ENCODE data around the gene BLMH. TPM values are rescaled to one million over a fixed set of nuclear protein-coding genes. Genes with fewer than 3 reads are reported as not detected.

BLMH gene
- total RNA-seq, 1 donor from 2014 or later = 13.8 TPM

DNA sequence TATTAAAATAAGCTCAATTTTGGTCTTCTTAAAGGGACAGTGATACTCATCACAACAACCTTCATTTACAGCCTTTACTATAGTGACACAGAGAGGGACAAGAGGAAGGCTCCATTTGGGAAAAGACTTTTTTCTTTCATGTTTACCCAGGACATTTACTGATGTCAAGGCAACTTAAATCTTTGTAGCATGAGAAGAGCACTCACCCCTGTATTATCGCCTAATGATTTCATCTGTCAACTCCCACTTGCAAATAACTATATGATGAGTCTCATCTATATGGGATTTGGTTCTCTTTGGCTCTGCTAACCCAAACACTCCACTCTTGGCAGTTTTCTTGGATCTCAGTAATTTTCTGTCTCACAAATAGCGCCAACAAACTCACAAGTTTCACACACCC, 24.1 kb downstream of the BLMH start:
- ATAC-seq = no peak
- no peak for DNase-seq (ENCODE audit: missing footprints)
- intact Hi-C loops (cut with DNase I) = no loop called here

DNA sequence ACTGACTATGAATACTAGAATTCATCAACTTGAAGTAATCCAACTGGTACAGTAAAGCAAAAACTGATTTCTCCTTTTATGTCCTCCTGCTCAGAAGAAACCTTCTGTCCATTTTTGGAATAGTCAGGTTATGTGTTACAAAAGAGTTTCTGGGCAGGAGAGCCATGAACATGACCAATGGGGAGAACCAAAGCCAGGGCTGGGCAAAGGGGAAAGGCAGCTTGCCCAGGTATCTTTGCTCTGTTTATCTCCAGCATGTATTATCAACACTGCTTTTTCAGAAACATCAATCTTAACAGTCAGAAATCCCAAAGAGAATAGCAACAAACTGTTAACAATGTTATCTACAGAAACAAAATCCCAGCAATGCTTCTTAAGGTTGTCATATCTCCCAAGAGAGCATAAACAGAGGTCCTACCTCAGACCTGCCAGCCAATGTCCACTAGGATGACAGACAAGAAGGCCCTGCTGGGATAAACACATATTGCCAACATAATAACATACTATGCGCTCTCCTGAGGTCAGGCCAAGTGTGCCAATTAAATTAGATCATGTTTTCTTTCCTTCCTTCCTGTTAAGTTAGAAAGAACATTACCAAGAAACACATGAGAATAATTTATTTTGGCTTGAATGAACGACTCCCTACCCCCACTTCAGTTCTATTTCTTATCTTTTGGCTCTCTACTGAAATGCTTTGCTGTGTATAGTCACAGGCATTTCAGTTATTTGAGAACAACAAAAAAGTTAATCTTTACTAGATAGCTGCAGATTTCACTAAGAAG, 28.0 kb downstream of the BLMH start:
- intact Hi-C loops (cut with DNase I) = no loop called here
- ATAC-seq = peak; percentile 75
- DNase-seq (ENCODE audit: missing footprints) = no peak

DNA sequence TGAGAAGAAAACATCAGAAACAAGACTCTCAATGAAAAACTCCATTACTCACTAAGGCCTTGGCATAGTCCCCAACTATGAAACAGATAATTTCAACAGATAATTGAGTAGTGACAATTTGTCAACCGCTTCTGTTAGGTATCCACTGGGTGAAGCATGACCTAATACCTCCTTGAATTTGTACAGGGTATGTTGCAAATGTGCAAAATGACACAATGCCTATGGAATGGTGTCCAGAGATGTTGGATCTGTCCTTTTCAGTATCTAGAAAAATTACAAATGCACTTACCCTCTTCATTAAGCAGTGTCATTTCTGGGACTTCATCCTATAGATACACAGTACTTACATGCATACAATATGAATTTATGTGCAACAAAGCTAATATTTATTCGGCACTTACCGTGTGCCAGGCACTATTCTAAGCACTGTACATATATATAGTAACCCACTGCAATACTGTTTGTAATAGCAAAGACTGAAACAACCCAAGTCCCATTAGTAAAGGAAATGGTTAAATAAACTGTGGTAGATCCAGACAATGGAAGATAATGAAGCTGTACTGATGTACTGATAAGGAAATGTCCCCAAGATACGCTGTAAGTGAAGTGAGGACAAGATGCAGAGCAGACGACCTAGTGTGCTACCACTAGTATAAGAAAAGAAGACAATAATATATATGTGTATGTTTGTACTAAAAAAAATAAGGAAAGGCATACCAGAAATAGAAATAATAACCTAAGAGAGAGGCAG, 34.8 kb downstream of the BLMH start:
- no peak for ATAC-seq
- intact Hi-C loops (cut with DNase I) = no loop called here
- no peak for DNase-seq (ENCODE audit: missing footprints)

DNA sequence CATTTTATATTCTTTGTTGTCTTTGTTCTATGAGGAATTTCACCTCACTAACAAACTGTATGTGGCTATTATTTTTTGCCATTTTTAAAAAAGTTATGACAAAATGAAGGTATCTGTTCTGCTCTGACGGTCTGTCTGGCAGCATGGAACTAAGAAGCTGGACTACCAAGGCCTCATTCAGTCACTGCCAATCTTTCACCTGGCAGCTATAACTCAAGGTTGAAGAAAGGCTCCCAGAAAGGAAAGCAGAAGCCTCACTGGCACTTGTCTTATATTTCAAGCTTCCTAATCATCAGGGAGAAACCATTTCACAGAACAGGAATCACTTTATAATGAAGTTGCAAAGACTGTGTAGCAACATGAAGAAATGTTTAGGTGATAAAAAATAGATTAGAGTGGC, 37.6 kb downstream of the BLMH start:
- intact Hi-C loops (cut with DNase I) = no loop called here
- ATAC-seq = no peak

DNA sequence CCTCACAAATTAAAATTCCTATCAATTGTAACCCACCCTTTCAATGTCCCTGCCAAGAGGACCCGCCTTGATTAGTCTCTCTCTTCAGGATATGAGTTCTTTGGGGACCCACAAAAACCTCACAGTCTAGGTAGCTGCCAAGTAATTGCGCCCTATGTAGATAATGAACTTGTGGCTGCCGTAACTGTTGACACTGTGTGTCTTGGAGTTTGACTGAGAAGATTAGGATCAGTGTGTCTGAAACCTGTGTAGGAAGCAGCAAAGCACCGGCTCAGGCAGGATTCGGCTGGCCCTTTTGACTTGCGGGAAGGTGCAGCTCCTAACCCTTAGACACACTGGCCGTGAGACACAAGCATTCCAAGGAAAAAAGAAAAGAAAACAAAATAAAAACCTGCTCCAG, 38.4 kb downstream of the BLMH start:
- ATAC-seq (peak; percentile 14), DNase-seq (ENCODE audit: missing footprints) (no peak)
- intact Hi-C loops (cut with DNase I) = no loop called here

More for the DNA sequence above, 37.6 kb downstream of the BLMH start:
- no peak for DNase-seq (ENCODE audit: missing footprints)

DNA sequence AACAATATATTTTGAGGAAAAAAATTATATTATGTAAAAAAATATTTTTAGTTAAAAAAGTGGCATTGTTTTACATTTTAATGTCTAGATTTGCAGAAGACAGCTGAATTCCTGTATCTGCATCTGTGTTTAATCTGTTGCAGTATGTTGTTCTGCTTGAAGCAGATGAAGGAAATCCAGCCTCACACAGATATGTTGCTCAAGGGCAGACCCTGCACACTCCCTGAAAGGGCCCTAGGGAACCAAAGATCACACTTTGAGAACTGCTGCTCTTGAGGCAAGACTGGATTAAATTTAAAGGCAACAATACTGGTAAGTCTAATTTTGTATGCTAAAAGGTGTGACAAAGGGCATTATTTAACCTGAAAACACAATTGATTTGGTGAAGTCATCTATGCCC, 39.8 kb downstream of the BLMH start:
- intact Hi-C loops (cut with DNase I) = no loop called here
- DNase-seq (ENCODE audit: missing footprints) = no peak
- ATAC-seq = no peak

DNA sequence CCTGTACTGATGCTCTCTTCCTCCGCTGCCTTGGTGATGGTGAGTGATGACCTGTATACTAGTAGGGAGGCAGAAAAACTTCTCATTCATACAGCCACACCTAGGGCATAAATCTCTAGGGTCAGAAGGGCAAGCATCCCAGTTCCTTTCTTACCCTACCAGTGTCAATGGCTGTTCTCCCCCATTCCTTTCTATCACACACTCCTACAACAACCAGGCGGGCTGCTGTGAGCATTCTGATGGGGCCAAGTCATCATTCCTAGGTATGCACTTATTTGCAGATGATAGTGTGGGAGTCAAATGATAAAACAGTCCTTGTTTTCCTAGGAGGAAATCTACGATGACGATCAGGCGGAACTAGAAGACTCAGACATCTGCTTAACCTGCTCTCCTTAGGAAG, 42.3 kb downstream of the BLMH start:
- ATAC-seq = no peak
- no peak for DNase-seq (ENCODE audit: missing footprints)
- intact Hi-C loops (cut with DNase I) = no loop called here

DNA sequence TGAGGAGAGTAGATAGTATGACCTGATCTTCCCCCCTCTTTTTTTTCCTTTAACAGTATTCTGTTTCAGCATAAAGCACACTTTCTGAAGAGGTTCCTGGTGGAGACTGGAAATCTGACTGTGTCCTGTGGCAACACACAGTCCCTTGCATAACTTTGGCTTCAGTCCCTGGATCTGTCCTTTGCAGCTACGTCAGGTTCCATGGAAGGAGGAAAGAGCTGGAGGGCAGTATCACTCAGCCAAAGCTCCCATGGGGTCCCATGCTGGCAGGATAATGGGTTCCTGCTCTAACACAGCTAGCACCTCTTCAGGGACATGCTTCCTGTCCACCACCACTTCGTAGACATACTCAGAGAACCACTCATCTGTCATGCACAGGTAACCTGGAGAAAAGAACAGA, 43.0 kb downstream of the BLMH start:
- intact Hi-C loops (cut with DNase I) = no loop called here
- peak; percentile 84 for ATAC-seq
- no peak for DNase-seq (ENCODE audit: missing footprints)

DNA sequence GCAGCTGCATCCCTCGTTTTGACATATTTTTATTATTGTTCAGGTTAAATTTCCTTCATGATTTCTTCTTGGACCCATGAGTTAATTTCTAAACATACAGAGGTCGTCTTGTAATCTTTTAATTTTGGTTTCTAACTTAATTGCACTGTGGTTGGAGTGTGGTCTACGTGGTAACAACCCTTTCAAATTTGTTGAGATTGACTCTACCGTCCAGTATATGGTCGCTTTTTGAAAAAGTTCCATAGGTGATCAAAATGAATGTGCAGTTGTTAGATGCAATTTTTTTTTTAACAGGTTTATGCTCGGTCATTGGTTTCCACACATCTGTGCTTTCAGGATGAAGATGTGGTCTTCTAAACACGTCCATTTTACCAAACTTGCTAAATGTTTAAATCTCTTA, 45.3 kb downstream of the BLMH start:
- no peak for ATAC-seq
- DNase-seq (ENCODE audit: missing footprints) = no peak
- intact Hi-C loops (cut with DNase I) = no loop called here

DNA sequence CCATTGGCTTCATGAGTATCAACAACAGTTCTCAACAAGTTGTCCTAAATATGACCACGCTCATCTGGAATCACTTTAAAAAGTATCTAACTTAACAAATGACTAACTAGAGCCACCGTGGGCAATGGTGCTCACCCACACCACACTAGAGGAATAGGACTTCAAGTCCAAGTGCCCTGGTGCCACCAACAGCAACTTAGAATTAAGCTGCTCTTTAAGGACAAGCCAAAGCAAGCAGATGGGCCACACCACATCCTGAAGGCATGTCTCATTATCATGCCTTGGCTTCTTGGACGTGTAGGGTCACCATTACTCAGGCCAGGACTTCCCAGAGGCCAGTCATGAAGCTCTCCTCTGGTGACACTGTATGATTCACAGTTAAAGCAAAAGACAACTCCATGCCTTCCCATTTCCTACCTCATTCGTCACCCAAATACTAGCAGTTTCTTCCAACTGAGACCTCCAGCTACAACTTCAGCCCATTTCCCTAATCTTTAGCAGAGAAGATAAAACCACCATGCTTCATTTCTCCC, 46.8 kb downstream of the BLMH start:
- DNase-seq (ENCODE audit: missing footprints) (no peak), ATAC-seq (no peak)
- intact Hi-C loops (cut with DNase I) = no loop called here

DNA sequence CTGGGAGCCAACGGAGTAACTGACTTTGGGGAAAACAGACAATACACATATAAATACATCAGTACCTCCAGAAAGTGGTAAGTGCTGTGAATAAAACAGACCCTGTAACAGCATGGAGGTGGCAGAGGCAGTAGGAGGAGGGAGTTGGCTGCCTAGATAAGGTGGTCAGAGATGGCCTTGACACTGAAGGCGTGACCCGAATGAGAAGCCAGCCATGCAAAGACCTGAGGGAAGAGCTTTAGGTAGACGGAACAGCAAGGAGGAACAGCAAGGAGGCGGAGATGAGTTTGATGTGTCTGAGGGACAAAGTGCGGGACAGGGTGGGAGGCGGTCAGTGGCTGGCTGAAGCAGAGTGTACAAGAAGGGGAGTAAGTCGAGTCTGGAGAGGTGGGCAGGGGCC, 48.2 kb downstream of the BLMH start:
- DNase-seq (ENCODE audit: missing footprints) (no peak), ATAC-seq (no peak)
- intact Hi-C loops (cut with DNase I) = no loop called here

DNA sequence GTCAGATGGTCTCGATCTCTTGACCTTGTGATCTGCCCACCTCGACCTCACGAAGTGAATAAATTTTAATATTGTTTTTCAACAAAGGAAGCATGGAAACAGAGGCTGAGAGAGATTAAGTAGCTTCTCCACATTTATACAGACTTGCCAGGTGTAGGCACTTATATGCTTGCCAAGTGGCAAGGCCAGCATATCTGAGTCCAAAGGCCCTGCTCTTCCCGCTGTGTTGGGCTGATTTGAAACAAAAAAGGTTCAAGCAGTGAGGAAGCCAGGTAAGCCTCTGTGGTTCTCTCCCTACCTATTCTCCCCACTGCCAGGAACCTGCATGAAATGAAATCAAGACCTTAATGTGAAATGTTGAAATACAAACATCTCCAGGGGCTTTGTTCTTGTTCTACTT, 48.7 kb downstream of the BLMH start:
- no peak for DNase-seq (ENCODE audit: missing footprints)
- ATAC-seq = no peak
- intact Hi-C loops (cut with DNase I) = no loop called here

DNA sequence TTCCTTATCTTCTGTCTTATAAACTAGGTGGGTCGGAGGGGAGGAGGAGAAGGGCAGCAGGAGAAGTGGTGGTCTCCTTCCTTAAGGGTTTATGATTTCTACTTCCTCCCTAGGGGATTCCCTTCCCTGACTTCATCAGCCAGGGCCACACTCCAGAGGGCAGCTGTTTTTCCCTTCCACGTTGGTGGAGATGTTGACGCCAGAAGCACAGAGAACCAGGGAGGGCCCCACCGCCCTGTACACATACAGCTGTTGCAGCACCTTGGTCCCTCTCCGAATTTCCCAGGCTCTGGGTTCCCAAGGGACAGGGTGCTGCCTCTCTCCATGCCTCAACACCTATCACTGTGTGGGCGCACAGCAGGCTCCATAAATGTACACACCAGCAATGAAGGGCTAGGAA, 50.7 kb downstream of the BLMH start:
- intact Hi-C loops (cut with DNase I) = no loop called here
- ATAC-seq (no peak), DNase-seq (ENCODE audit: missing footprints) (no peak)

DNA sequence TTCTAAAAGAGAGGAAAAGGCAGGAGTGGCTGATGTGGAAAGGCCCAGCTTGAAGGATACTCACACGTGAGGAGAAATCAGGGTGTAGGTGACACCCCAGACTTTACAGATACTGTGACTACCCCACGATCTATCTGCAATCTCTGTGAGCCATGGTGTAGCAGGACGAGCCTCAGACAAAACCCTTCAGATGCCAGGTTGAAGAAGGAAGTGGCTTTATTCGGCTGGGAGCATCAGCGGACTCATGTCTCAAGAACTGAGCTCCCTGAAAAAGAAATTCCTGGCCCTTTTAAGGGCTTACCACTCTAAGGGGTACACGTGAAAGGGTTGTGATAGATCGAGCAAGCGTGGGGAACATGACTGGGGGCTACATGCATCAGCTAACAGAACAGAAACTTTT, 51.6 kb downstream of the BLMH start:
- intact Hi-C loops (cut with DNase I) = no loop called here
- DNase-seq (ENCODE audit: missing footprints) = no peak
- no peak for ATAC-seq

DNA sequence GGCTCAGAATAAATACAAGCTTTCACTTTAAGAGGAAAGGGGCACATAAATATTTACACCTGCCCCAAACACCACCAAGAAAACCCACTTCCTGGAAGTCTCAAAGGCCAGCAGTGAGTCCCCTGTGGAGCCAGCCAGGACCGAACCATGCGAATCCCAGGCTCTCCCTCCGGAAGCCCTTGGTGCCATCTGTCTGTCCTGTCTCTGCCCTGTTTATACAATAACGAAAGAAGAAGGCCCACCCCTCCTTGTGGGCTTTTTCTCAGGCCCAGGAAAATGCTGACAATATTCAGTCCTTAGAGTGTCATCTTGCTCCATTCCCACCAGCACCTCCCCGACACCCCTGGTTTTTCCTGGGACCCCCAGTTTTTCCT, 52.7 kb downstream of the BLMH start:
- no peak for DNase-seq (ENCODE audit: missing footprints)
- intact Hi-C loops (cut with DNase I) = loop anchor here (5.0 kb wide), 1 partner anchor 112 kb away; no protein-coding TSS in a partner anchor
- no peak for ATAC-seq

DNA sequence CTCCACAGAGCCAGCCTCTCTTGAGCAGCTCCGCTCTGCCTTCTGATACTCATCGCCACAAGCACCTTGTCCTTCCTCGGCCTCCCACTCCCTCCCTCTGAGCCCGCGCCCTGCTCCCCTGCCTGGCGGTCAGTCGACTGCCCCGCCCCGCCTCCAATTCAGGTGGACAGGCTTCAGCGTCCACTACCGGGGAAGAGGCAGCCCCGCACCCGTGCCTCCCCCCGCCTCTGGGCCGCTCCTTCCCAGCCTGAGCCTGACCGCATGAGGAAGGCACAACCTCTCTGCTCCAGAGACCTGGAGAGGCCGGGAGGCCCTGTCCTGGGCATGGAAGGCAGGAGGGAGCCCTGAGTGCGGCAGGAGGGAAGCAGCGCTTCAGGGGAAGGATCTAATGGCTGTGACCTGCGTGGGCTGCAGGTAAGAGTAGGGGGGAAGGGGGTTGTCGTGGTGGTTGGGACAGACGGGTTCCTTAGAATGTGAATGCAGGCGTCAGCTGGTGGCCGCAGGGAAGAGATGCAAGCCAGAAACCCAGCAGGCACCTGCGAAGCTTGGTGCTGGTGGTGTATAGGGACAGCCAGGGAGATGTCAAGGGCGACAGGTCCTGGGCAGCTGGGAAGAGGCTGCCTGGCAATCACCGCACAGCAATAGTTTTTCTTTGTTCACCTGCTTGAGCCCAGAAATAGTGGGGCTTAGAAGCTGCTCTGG, 53.2 kb downstream of the BLMH start:
- no peak for ATAC-seq
- DNase-seq (ENCODE audit: missing footprints) = no peak
- intact Hi-C loops (cut with DNase I) = loop anchor here (5.0 kb wide), 1 partner anchor 111 kb away; no protein-coding TSS in a partner anchor

DNA sequence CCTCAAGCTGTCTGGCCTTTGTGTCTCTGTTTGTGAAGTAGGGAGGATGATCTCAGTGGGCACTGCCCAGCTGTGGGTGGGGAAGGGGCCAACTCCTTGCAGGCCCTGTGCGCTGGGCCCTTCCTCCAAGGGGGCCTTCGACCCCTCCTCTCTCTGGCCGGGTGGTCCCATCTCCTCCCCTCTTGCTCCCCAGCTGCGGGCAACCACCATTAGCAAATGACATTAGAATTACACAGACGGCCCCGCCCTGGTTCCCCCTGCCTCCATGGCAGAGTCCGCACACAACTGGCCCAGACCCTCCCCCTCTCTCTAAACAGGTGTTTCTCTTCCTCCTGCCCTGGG, 53.8 kb downstream of the BLMH start:
- DNase-seq (ENCODE audit: missing footprints) = no peak
- intact Hi-C loops (cut with DNase I) = loop anchor here (5.0 kb wide), 1 partner anchor 111 kb away; no protein-coding TSS in a partner anchor
- no peak for ATAC-seq

DNA sequence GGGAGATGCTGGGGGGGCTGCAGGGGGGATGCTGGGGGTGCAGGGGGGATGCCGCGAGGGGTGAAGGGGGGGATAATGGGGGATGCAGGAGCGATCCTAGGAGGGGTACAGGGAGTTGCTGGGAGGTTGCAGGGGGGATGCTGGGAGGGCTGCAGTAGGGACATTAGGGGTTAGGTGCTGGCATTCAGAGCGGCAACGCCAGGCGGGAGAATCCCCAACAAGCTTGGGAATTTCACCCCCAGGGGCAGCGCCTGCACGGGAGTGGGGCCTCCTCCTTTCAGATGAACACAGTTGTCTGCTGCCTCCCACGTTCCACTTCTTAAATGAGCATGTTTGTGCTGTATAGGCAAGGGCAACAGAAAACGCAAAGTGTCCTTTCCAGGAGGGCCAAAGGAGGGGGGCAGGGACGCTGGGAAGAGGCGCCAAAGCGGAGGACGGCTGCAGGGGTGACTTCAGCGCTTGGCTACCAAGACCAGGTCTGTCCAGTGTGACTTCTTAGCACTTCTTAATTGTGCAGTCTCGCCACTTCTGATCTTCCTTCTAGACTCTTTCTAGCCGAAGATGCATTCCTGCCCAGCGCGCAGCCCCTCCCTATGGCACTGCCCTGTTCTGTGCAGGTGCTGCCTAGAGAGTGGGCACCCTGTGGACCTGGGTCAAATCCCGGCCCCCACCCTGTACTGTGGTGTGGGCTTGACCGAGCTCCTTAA, 54.3 kb downstream of the BLMH start:
- intact Hi-C loops (cut with DNase I) = loop anchor here (5.0 kb wide), 1 partner anchor 110 kb away; no protein-coding TSS in a partner anchor
- ATAC-seq (no peak), DNase-seq (ENCODE audit: missing footprints) (no peak)

DNA sequence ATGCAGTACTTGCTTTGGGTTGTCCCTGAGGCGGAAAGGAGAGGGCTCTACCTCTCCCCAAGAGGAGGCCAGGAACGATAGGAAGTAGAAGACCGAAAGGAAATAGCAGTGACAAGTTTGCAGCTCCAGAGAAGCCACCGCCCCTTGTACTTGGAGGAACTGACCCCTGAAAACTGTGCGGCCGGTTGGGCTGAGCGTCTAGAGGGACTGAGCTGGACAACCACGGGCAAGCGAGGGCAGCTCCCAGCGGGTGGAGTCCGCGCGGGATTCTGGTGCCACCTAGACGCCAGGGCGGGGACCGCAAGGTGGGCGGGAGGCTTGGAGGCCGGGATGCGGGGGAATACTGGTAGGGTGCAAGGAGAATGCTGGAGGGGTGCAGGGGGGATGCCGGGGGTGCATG, 55.0 kb downstream of the BLMH start:
- intact Hi-C loops (cut with DNase I) = loop anchor here (5.0 kb wide), 1 partner anchor 109 kb away; no protein-coding TSS in a partner anchor
- DNase-seq (ENCODE audit: missing footprints) = no peak
- peak; percentile 73 for ATAC-seq

Data from Right ventricle myocardium inferior (tissue), 1 donor.